Upper lobe of left lung (tissue), 4 donors: ENCODE data around the gene BIRC2.

Experiments
- EP300 ChIP-seq, 4 donors: sonication (generic); formaldehyde crosslinking; IDR thresholded peaks; one replicate each; pipeline ENCODE4 v1.5.1; 2017; ENCODE audit warnings: antibody characterized with exemption in 4 of 4, control low read depth in 2 of 4
- POLR2A ChIP-seq, 4 donors: fragments of 450-650 bp; IDR thresholded peaks; one replicate each; pipeline ENCODE4 v1.5.1; 2016 to 2017; ENCODE audit warnings: antibody characterized with exemption in 4 of 4, mild to moderate bottlenecking in 2 of 4
- TF ChIP-seq, protein P1 (sequence below), 6 experiments: fragments of 450-650 bp in 4 of 6; fragments of 200-600 bp in 2 of 6; sonication (generic) in 2 of 6; IDR thresholded peaks; one replicate each; pipeline ENCODE4 v1.5.1; 2016 to 2019; ENCODE audit warnings: antibody characterized with exemption in 6 of 6

DNA sequence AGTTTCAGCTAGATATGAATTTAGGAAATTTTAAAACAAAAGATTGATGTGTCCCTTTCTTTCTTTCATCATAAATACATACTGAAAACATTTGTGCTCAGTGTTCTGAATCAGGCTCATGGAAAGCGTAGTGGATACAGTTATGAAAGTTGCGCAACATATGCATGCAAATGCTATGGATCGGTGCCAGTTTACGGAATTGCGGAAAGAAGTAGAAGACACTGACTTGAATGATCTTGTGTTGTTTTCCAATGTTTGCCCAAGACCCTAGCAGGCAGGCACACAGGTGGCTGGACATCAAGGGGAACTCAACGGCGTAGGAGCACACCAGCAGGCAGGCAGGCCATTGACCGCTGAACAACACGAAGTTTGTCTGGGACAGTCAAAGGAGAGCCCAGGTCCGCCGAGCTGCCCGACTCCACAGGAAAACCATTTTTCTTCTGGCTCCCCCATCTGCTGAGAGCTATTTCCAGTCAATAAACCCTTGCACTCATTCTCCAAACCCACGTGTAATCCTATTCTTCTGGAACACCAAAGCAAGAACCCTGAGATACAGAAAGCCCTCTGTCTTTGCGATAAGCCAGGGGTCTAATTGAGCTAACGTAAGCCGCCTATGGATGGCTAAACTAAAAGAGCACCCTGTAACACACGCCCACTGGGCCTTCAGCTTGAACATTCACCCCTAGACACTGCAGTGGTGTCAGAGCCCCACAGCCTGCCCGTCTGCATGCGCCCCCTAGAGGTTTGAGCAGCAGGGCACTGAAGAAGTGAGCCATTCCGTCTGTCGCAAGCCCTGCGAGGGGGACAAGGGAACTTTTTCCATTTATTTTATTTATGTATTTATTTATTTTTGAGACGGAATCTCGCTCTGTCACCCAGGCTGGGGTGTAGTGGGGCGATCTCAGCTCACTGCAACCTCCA is 37.1 kb upstream of the BIRC2 start:
- TF ChIP-seq EP300 (IDR thresholded peaks at IDR 0.05) (no peak), POLR2A (IDR thresholded peaks at IDR 0.05) (no peak)
- TF ChIP-seq, protein P1, sequence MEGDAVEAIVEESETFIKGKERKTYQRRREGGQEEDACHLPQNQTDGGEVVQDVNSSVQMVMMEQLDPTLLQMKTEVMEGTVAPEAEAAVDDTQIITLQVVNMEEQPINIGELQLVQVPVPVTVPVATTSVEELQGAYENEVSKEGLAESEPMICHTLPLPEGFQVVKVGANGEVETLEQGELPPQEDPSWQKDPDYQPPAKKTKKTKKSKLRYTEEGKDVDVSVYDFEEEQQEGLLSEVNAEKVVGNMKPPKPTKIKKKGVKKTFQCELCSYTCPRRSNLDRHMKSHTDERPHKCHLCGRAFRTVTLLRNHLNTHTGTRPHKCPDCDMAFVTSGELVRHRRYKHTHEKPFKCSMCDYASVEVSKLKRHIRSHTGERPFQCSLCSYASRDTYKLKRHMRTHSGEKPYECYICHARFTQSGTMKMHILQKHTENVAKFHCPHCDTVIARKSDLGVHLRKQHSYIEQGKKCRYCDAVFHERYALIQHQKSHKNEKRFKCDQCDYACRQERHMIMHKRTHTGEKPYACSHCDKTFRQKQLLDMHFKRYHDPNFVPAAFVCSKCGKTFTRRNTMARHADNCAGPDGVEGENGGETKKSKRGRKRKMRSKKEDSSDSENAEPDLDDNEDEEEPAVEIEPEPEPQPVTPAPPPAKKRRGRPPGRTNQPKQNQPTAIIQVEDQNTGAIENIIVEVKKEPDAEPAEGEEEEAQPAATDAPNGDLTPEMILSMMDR (IDR thresholded peaks at IDR 0.05) = no peak
